HG03469 (cell line): ENCODE measurements around the gene MCMBP.

Experiments
- ATAC-seq: cut with Tn5 transposase; IDR thresholded peaks from one replicate; pipeline ENCODE4 v1.9.1; 2021; ENCODE audit warnings: mild to moderate bottlenecking, moderate library complexity, moderate number of reproducible peaks; ENCODE audit not compliant: unreplicated experiment

Gene MCMBP

GRCh38 chr10:119834188-119834587 lies 38.5 kb downstream of the MCMBP start:
- no peak for ATAC-seq

DNA sequence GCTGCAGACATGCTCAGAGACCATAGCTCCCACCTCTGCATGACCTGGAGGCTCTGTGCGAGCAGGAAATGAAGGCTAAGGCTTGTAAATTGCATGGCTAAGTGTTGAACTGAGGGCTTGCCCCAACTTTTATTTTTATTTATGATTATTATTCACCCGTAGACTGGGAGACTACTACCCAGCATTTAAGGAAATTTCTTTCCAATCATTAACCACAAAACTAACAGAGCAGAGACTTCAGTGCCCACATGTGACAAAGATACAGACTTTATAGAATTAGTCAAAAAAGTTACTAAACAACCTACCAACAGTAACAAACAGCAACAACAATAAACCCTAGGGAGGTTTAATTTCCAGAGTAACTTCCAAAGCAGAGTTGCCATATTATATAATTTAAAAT lies 39.7 kb downstream of the MCMBP start:
- no peak for ATAC-seq

- ATAC-seq: no peak
Observed at GRCh38 chr10:119831656-119832055, 41.0 kb downstream of the MCMBP start.

DNA sequence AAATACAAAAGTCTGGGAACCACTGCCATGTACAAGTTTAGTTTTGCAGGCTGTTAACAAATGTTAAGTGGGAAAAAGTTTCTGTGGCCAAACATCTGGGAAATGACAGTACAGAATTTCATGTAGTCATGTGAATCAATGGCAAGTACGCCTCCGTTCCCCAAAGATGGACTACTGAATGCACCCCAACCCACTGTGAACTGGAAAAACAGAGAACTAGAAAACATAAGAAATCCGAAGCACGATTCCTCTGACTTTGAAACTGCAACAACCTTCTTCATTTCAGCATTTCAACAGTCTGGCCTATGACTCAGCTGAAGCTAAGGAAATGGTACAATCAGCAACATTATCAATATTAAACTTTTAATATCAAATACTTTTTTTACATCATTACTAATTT lies 41.8 kb downstream of the MCMBP start:
- no peak for ATAC-seq

DNA sequence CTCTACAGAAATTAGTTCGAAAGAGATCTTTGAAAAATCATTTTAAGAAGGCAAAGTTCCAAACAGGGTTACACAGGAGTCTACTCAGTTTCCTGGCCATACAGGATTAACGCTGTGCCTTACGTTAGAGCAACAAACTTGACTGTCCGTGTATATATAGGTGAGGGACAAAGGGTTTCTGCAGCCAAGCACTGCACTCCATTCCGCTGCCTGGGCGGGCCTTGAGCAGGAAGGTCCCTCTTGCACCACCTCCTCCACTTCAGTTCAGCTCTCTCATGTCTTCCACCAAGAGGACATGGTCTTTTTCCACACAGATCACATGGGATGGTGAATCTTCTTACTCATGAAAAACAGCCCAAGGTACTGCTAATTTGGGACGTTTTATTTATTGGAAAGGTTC lies 43.2 kb downstream of the MCMBP start:
- ATAC-seq: no peak

- ATAC-seq: no peak
Observed at GRCh38 chr10:119827430-119827829, 45.2 kb downstream of the MCMBP start.

DNA sequence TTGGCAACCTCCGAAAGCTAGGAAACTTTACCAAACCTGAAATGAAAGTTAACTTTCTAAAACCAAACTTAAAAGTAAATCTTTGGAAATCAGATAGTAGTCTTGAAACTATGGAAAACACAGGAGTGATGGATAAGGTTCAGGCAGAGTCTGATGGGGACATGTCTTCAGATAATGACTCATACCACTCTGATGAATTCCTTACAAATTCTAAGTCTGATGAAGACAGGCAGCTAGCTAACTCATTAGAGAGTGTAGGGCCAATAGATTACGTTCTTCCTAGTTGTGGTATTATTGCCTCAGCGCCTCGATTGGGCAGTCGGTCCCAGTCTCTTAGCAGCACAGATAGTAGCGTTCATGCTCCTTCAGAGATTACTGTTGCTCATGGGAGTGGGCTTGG lies 45.9 kb downstream of the MCMBP start:
- no peak for ATAC-seq

DNA sequence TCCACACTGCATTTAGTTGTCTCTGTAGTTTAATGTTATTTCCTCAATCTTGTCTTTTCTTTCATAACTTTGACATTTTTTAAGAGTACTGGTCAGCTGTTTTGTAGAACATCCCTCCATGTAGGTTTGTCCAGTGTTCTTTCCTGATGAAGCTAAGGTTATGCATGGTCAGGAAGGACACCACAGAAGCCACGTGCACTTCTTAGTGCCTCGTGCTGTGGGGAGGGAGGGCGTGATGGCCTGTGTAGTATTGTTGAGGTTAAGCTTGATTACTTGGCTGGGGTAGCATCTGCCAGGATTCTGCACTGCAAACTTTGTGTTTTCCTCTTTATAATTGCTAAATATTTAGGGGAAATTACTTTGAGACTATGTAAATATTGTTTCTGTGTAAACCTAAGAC lies 48.3 kb downstream of the MCMBP start:
- ATAC-seq: no peak

DNA sequence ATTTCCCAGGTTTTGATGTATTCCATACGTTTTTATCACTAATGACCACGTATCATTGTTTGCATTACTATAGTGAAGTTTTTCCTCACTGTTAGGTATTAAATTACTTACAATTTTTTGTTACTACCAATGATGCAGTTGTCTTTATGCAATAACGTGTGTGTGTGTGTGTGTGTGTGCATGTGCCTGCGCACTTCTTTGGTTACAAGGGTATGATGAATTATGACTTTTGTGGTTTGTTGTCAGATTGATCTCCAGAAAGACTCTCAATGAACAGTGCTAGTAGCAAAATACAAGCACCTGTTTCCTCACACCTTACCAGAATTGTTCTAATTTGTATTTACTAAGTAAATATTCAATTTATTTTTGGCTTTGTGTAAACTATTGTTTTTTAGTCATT lies 51.5 kb downstream of the MCMBP start:
- ATAC-seq: no peak

DNA sequence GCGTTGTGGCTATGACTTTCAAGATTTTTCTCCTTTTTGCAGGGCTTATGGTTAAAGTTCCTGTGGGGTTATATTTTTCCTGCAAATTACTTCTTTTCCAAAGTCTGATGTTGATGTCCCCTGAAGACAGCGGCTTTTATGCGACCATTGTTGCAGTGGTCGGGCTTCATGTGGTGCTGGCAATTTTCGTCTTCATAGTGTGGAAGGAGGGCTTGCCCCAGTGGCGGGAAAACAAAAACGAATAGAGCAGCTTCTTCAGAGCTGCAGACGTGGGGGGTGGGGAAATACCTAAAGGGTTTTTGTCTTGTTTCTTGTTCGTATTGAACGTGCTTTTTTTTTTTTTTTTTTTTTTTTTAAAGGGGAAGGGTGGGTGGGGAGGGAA lies 53.8 kb downstream of the MCMBP start:
- ATAC-seq: no peak

GRCh38 chr10:119817991-119818888 lies 54.4 kb downstream of the MCMBP start:
- ATAC-seq: no peak

GRCh38 chr10:119815671-119816070 lies 57.0 kb downstream of the MCMBP start:
- ATAC-seq: no peak

DNA sequence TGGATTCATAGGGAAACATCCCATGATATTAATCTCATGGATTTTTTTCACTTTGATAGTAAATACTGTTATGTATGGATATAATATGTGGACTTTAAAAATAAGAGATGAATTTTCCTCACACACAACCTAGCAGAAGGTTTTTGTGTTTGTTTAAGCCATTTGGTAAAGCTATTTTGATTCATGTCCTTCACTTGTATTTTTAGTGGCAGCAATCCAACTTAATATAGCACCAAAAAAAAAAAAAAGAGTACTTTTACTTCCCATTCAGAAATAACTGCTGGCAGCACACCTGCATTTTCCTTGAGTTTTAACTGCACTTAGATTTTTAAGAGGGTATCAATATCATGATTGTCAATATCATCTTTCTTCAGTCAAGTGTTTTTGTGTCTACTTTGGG lies 60.0 kb downstream of the MCMBP start:
- no peak for ATAC-seq

DNA sequence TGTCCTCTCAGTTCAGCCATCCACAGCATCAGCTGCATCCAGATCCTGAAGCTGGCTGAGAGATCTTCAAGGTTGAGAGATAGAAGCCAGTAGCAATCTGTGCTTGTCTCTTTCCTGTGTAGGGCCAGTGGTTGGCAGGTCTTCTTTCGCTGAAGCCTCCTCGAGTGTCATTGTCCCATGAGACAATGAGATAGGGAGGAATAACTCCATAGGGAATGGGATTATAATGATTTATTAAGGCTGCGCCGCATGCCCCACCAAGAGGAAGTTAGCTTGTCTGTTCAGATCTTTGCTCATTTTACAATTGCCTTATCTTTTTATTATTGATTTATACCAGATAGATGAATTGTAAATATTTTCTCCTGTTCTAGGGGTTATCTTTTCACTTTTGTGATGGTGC lies 61.5 kb downstream of the MCMBP start:
- no peak for ATAC-seq

- peak; percentile 89 for ATAC-seq
Observed at GRCh38 chr10:119807960-119808697, 64.5 kb downstream of the MCMBP start.

DNA sequence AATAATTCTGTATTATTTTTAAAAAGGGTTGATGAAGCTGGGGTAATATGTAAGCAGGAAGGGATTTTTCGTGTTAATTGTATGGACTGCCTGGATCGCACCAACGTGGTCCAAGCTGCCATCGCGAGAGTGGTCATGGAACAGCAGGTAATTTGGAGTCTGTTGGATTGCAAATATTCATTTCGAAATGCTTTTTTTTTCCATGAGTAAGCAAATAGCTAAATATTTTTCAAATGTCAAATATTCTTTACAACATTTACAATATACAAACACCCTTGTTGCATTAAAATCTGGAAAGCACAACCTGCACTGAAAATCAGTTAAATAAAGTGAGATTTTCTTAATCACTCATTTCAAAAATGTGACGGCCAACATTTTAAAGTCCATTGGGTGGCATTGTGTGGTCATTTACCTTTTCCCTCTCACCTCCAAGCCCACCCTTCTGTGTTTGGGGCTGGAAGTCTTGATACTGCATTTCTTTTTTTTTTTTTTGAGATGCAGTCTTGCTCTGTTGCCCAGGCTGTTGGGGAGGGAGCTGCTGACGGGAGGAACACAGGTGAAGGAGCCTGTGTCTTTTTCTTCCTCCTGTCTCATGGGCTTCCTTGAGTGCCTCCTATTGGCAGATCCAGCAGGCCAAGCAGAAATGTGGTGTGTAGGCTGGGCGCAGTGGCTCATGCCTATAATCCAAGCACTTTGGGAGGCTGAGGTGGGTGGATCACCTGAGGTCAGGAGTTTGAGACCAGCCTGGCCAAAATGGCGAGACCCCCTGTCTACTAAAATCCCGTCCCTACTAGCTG lies 66.1 kb downstream of the MCMBP start:
- ATAC-seq: no peak

GRCh38 chr10:119805702-119806230 lies 66.9 kb downstream of the MCMBP start:
- ATAC-seq: no peak

DNA sequence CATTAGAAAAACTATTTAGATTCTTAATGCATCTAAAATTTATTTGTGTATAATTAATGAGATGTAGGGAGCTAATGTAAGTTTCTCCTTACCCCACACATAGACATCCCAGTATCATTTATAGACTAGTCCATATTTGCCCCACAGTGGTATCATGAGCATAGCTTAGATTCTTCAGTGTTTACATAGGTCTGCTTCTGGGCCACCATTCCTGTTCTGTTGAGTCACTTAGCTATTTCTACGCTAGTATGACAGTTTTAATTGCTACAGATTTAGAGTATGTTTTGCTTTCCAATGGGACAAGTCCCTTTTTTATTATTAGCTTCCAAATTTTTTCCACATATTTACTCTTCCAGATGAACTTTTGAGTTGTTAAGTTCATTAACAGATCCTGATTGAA lies 69.4 kb downstream of the MCMBP start:
- ATAC-seq: no peak

- ATAC-seq: peak; percentile 65
Observed at GRCh38 chr10:119801998-119802538, 70.6 kb downstream of the MCMBP start.

GRCh38 chr10:119801176-119801575 lies 71.5 kb downstream of the MCMBP start:
- ATAC-seq: no peak

- no peak for ATAC-seq
Observed at GRCh38 chr10:119796039-119796438, 76.6 kb downstream of the MCMBP start.
